Measurements from ENCODE around the gene EPB41L4B.
"Not testable (repeated sequence)": the region's sequence is repeated elsewhere in the genome, so short reads cannot be mapped to it uniquely, and the experiment has no call there.

The EPB41L4B gene

GRCh38 chr9:109232449-109233237 lies 88.2 kb downstream of the EPB41L4B start:
- DNase-seq (ENCODE audit: insufficient read length) = no peak
- TF ChIP-seq TAF1 (IDR thresholded peaks at IDR 0.05; ENCODE audit: borderline replicate concordance, low read depth, low read length) (no peak), POLR2A (IDR thresholded peaks at IDR 0.05; ENCODE audit: low read depth, low read length) (no peak), POLR2AphosphoS5 (IDR thresholded peaks at IDR 0.05; ENCODE audit: low read depth, low read length) (no peak)
- FAIRE-seq = no peak

DNA sequence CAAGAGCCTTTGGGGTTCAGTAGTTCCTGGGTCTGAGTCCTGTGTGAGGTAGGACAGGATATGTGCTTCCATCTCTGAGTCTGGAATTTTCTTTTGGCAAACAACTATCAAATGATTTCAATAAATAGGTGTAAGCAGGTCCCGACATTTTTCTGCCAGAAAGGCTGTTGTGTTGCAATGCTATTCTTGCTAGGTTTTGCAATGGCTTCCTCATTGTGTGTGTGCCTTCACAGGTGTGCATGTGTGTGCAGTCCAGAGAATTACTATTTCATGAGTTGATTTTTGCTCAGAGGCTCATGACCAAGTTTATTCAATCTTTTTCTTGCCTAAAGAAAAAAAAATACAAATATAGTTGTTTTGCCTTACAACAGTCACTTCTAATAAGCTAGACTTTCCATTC lies 89.3 kb downstream of the EPB41L4B start:
- TF ChIP-seq TAF1 (IDR thresholded peaks at IDR 0.05; ENCODE audit: borderline replicate concordance, low read depth, low read length) (no peak), POLR2AphosphoS5 (IDR thresholded peaks at IDR 0.05; ENCODE audit: low read depth, low read length) (no peak), POLR2A (IDR thresholded peaks at IDR 0.05; ENCODE audit: low read depth, low read length) (no peak)
- no peak for DNase-seq (ENCODE audit: insufficient read length)
- no peak for FAIRE-seq

DNA sequence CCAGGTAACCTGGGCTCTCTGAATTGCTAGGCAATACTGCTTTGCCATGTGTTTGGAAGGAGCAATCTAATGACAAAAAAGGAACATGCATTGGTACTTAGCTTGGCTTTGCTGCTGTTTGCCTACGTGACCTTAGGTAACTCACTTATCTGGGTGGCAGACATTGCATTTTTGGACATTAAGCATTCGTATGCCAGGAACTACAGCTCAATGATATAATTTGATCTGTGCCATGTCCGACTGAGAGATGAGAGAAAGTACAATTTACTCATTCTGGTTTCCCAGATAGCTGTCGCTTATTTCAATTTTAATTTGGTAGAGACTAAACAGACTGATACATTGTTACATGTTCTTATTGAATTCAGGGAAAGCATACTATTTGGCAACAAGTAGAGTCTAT lies 90.6 kb downstream of the EPB41L4B start:
- DNase-seq (ENCODE audit: insufficient read length) = no peak
- FAIRE-seq = no peak
- TF ChIP-seq TAF1 (IDR thresholded peaks at IDR 0.05; ENCODE audit: borderline replicate concordance, low read depth, low read length) (no peak), POLR2AphosphoS5 (IDR thresholded peaks at IDR 0.05; ENCODE audit: low read depth, low read length) (no peak), POLR2A (IDR thresholded peaks at IDR 0.05; ENCODE audit: low read depth, low read length) (no peak)

GRCh38 chr9:109229682-109230081 lies 91.2 kb downstream of the EPB41L4B start:
- TF ChIP-seq POLR2A (IDR thresholded peaks at IDR 0.05; ENCODE audit: low read depth, low read length) (no peak), TAF1 (IDR thresholded peaks at IDR 0.05; ENCODE audit: borderline replicate concordance, low read depth, low read length) (no peak), POLR2AphosphoS5 (IDR thresholded peaks at IDR 0.05; ENCODE audit: low read depth, low read length) (no peak)
- no peak for FAIRE-seq
- no peak for DNase-seq (ENCODE audit: insufficient read length)

DNA sequence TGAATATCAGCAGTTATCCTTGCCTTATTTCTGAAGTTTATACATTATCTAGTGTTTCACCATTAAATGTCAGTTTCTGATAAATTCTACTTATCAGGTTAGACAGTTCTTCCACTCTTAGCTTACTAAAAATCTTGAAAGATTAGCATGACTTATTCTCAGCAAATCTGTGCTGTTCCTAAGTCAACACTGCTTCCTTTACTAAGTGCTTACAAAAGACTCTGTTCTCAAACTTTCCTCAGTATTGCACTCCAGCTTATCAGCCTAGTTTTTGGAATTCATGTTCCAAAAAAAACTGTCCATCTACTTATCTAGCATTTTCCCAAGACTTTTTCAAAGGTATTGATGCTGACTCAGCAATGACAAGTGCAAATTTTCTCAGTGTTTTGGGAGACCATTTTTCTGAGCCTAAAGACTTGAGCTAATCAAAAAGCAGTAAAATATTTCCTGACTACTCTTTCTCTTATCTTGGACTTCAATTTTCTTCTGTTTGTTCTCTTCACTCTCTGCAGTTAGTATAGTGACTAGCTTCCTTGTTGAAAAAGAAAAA lies 92.7 kb downstream of the EPB41L4B start:
- no peak for FAIRE-seq
- TF ChIP-seq POLR2A (IDR thresholded peaks at IDR 0.05; ENCODE audit: low read depth, low read length) (no peak), POLR2AphosphoS5 (IDR thresholded peaks at IDR 0.05; ENCODE audit: low read depth, low read length) (no peak), TAF1 (IDR thresholded peaks at IDR 0.05; ENCODE audit: borderline replicate concordance, low read depth, low read length) (no peak)
- DNase-seq (ENCODE audit: insufficient read length) = no peak

DNA sequence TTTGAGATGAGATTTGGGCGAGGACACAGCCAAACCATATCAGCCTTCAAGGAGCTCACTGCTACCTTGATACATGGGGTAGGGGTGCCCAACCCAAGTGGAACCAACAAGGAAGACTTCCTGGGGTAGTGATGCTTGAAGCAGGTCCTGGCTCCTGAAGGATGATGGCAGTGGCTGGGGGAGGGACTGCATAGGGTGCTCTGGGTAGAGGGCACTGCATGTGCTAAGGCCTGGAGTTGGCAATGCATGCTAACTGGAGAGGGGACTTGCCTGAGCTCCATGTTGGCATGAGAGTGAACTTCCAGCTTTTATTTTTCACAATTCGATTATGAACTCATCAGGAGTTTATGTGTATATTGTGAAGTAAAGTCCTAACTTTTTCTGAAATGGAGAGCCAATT lies 95.2 kb downstream of the EPB41L4B start:
- DNase-seq (ENCODE audit: insufficient read length) (no peak), FAIRE-seq (no peak)
- TF ChIP-seq POLR2AphosphoS5 (IDR thresholded peaks at IDR 0.05; ENCODE audit: low read depth, low read length) (no peak), POLR2A (IDR thresholded peaks at IDR 0.05; ENCODE audit: low read depth, low read length) (no peak), TAF1 (IDR thresholded peaks at IDR 0.05; ENCODE audit: borderline replicate concordance, low read depth, low read length) (no peak)

- DNase-seq (ENCODE audit: insufficient read length) = no peak
- TF ChIP-seq POLR2AphosphoS5 (IDR thresholded peaks at IDR 0.05; ENCODE audit: low read depth, low read length) (no peak), TAF1 (IDR thresholded peaks at IDR 0.05; ENCODE audit: borderline replicate concordance, low read depth, low read length) (no peak), POLR2A (IDR thresholded peaks at IDR 0.05; ENCODE audit: low read depth, low read length) (no peak)
- no peak for FAIRE-seq
These were observed 96.1 kb downstream of the EPB41L4B start for GRCh38 chr9:109224751-109225150.

DNA sequence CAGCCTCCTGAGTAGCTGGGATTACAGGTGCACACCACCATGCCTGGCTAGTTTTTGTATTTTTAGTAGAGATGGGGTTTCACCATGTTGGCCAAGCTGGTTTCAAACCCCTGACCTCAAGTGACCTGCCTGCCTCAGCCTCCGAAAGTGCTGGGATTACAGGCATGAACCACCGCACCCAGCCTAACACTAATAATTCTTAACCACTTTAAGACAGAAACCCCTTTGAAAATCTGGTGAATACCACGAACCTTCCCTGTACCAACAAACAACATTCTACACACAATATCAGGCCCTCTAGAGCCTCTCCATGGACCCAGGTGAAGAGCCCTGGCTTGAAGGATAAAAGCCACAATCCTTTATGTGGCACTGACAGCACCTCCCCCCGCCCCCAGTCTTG lies 102.6 kb downstream of the EPB41L4B start:
- not testable (repeated sequence) for FAIRE-seq; DNase-seq (ENCODE audit: insufficient read length)

GRCh38 chr9:109214414-109214813 lies 106.4 kb downstream of the EPB41L4B start:
- FAIRE-seq (no peak), DNase-seq (ENCODE audit: insufficient read length) (no peak)
- TF ChIP-seq POLR2A (IDR thresholded peaks at IDR 0.05; ENCODE audit: low read depth, low read length) (no peak), TAF1 (IDR thresholded peaks at IDR 0.05; ENCODE audit: borderline replicate concordance, low read depth, low read length) (no peak), POLR2AphosphoS5 (IDR thresholded peaks at IDR 0.05; ENCODE audit: low read depth, low read length) (no peak)

GRCh38 chr9:109213285-109214121 lies 107.4 kb downstream of the EPB41L4B start:
- no peak for FAIRE-seq
- no peak for DNase-seq (ENCODE audit: insufficient read length)

DNA sequence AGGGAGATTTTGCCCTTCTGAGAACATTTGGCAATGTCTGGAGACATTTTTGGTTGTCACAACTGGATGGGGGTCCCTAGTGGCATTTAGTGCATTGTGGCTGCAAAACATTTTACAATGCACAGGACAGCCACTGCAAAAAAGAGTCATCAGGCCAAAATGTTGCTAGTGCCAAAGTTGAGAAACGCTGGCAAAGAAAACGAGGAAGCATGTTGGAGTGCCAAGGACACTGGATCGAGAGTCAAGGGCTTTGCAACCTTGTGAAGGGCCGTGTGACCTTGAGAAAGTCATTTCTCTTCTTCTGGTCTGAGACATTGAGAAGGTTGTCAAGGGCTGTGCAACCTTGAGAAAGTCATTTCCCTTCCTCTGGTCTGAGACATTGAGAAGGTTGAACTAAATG lies 108.1 kb downstream of the EPB41L4B start:
- no peak for TF ChIP-seq POLR2A (IDR thresholded peaks at IDR 0.05; ENCODE audit: low read depth, low read length)
- TF ChIP-seq TAF1 (IDR thresholded peaks at IDR 0.05; ENCODE audit: borderline replicate concordance, low read depth, low read length) = no peak
- no peak for TF ChIP-seq POLR2AphosphoS5 (IDR thresholded peaks at IDR 0.05; ENCODE audit: low read depth, low read length)
- FAIRE-seq (no peak), DNase-seq (ENCODE audit: insufficient read length) (no peak)

More at GRCh38 chr9:109213285-109214121, 107.4 kb downstream of the EPB41L4B start:
- no peak for TF ChIP-seq POLR2AphosphoS5 (IDR thresholded peaks at IDR 0.05; ENCODE audit: low read depth, low read length)
- TF ChIP-seq TAF1 (IDR thresholded peaks at IDR 0.05; ENCODE audit: borderline replicate concordance, low read depth, low read length) = no peak
- no peak for TF ChIP-seq POLR2A (IDR thresholded peaks at IDR 0.05; ENCODE audit: low read depth, low read length)
